ENCODE measurements around the gene NTSR1.

Gene NTSR1

GRCh38 chr20:62742979-62743776, 34.5 kb downstream of the NTSR1 start:
- DNase-seq (ENCODE audit: extremely low read depth, low read depth), result no peak
- TF ChIP-seq CTCF (IDR thresholded peaks at IDR 0.05; ENCODE audit: low read depth, low read length), result no peak

GRCh38 chr20:62743777-62744317, 35.2 kb downstream of the NTSR1 start:
- no peak for DNase-seq (ENCODE audit: extremely low read depth, low read depth)
- TF ChIP-seq CTCF (IDR thresholded peaks at IDR 0.05; ENCODE audit: low read depth, low read length), result no peak

GRCh38 chr20:62744741-62745191, 36.1 kb downstream of the NTSR1 start:
- no peak for TF ChIP-seq CTCF (IDR thresholded peaks at IDR 0.05; ENCODE audit: low read depth, low read length)
- DNase-seq (ENCODE audit: extremely low read depth, low read depth), result no peak

- no peak for TF ChIP-seq CTCF (IDR thresholded peaks at IDR 0.05; ENCODE audit: low read depth, low read length)
- DNase-seq (ENCODE audit: extremely low read depth, low read depth), result no peak
Measured at GRCh38 chr20:62745279-62745951, 36.8 kb downstream of the NTSR1 start.

GRCh38 chr20:62745952-62746288, 37.3 kb downstream of the NTSR1 start:
- no peak for TF ChIP-seq CTCF (IDR thresholded peaks at IDR 0.05; ENCODE audit: low read depth, low read length)
- DNase-seq (ENCODE audit: extremely low read depth, low read depth), result no peak

- DNase-seq (ENCODE audit: extremely low read depth, low read depth), result no peak
- TF ChIP-seq CTCF (IDR thresholded peaks at IDR 0.05; ENCODE audit: low read depth, low read length), result no peak
Measured at GRCh38 chr20:62748311-62748710, 39.7 kb downstream of the NTSR1 start.

GRCh38 chr20:62749851-62750445, 41.3 kb downstream of the NTSR1 start:
- TF ChIP-seq CTCF (IDR thresholded peaks at IDR 0.05; ENCODE audit: low read depth, low read length), result no peak
- no peak for DNase-seq (ENCODE audit: extremely low read depth, low read depth)

Data from AG09319 (cell line).